K562 (cell line): Measurements from ENCODE around the gene GGNBP2. TPM values are rescaled to one million over a fixed set of nuclear protein-coding genes. Genes with fewer than 3 reads are reported as not detected.

Experiments
- ATAC-seq: fragments of 200-7000 bp; cut with Tn5 transposase; 3 replicates; pipeline ENCODE4 v1.9.1; 2020; ENCODE audit warnings: moderate library complexity
- BruUV-seq: library from RNA; stranded (reverse); fragments of 400-500 nt; replicated peaks from 2 replicates; lab custom pipeline; 2021; lab: Mats Ljungman, UMichigan
- CTCF ChIA-PET: fragments of 300-600 bp; formaldehyde crosslinking; extraction: SDS; loops from one replicate; lab custom pipeline; 2021; ENCODE audit warnings: low intra/inter-chr PET ratio; lab: Yijun Ruan, JAX
- POLR2A ChIA-PET: fragments of 300-600, 350-650 bp; sonication (Branson Sonifier 250); formaldehyde crosslinking; extraction: SDS; loops from one replicate; lab custom pipeline; 2021; ENCODE audit warnings: antibody characterized with exemption, inconsistent platforms; lab: Yijun Ruan, JAX
- DNase-seq, 4 experiments: peaks; one replicate each; pipeline versions ENCODE4 v3.0.0 to v3.0.0-alpha.2; 2011 to 2018; ENCODE audit warnings: low spot score in 3 of 4, mixed read lengths in 3 of 4; ENCODE audit errors: extremely low read depth in 1 of 4
- FAIRE-seq: peaks from 2 replicates; lab custom pipeline; 2011; peaks lifted over from hg19 to GRCh38; lab: Jason Lieb, UNC
- H2AFZ ChIP-seq: 2 replicates; pipeline ENCODE4 v1.6.0; 2011; ENCODE audit warnings: low read depth, low read length, control low read depth, inconsistent platforms
- H3K27ac ChIP-seq: fragments of 200-600 bp; 3 replicates; pipeline ENCODE4 v1.8.0; 2011; ENCODE audit warnings: low read depth, mild to moderate bottlenecking, control low read depth, inconsistent platforms, low read length, moderate library complexity, mixed read lengths; ENCODE audit errors: extremely low read depth
- H3K27me3 ChIP-seq, 2 experiments: fragments of 300-600 bp in 1 of 2; 2 replicates in 1 of 2; 3 replicates in 1 of 2; pipeline versions ENCODE4 v1.6.0 to v1.8.0; 2011; ENCODE audit warnings: inconsistent platforms in 2 of 2, low read length in 2 of 2, mild to moderate bottlenecking in 1 of 2, mixed read lengths in 1 of 2, moderate library complexity in 1 of 2; ENCODE audit not compliant: control insufficient read depth in 2 of 2, insufficient read depth in 2 of 2
- H3K36me3 ChIP-seq: fragments of 300-600 bp; 3 replicates; pipeline ENCODE4 v1.8.0; 2011; ENCODE audit warnings: mild to moderate bottlenecking, low read length, inconsistent platforms; ENCODE audit not compliant: control insufficient read depth, insufficient read depth
- H3K4me1 ChIP-seq, 2 experiments: fragments of 200-600 bp in 1 of 2; replicated peaks in 1 of 2; 2 replicates in 1 of 2; 3 replicates in 1 of 2; pipeline versions ENCODE4 v1.5.1 to v1.8.0; 2011; ENCODE audit warnings: inconsistent platforms in 2 of 2, low read length in 2 of 2, mild to moderate bottlenecking in 1 of 2, mixed read lengths in 1 of 2, moderate library complexity in 1 of 2; ENCODE audit not compliant: control insufficient read depth in 2 of 2, insufficient read depth in 2 of 2
- H3K4me2 ChIP-seq: 2 replicates; pipeline ENCODE4 v1.6.1; 2011; ENCODE audit warnings: low read length, control low read depth, inconsistent platforms, mixed read lengths; ENCODE audit not compliant: insufficient read depth
- H3K4me3 ChIP-seq: fragments of 200-600 bp; sonication (generic), shearing (Covaris generic); 2 replicates; pipeline ENCODE4 v1.5.1; 2016; ENCODE audit warnings: control low read depth, inconsistent platforms
- H3K79me2 ChIP-seq: fragments of 200-600 bp; 3 replicates; pipeline ENCODE4 v1.8.0; 2011; ENCODE audit warnings: low read length, inconsistent platforms; ENCODE audit not compliant: control insufficient read depth, insufficient read depth
- H3K9ac ChIP-seq, 2 experiments: 2 replicates each; pipeline versions ENCODE4 v1.6.0 to v1.6.1; 2011; ENCODE audit warnings: low read depth in 2 of 2, low read length in 2 of 2, control low read depth in 1 of 2, inconsistent platforms in 1 of 2, mild to moderate bottlenecking in 1 of 2, mixed read lengths in 1 of 2; ENCODE audit not compliant: insufficient read depth in 1 of 2
- H3K9me1 ChIP-seq: one replicate; pipeline ENCODE4 v1.6.0; 2011; ENCODE audit warnings: inconsistent platforms, mild to moderate bottlenecking, low read length, moderate library complexity; ENCODE audit not compliant: control insufficient read depth, insufficient read depth
- H3K9me3 ChIP-seq: replicated peaks from 2 replicates; pipeline ENCODE4 v1.5.1; 2011; ENCODE audit warnings: low read depth, low read length, inconsistent platforms; ENCODE audit not compliant: control insufficient read depth, insufficient read depth
- H4K20me1 ChIP-seq: replicated peaks from 2 replicates; pipeline ENCODE4 v1.6.1; 2011; ENCODE audit warnings: low read length, inconsistent platforms, mixed read lengths; ENCODE audit not compliant: control insufficient read depth, insufficient read depth
- CTCF ChIP-seq, 3 experiments: IDR thresholded peaks in 2 of 3; conservative IDR thresholded peaks in 1 of 3; 2 replicates each; pipeline ENCODE4 v1.5.1; 2011 to 2012; ENCODE audit warnings: low read length in 3 of 3, mild to moderate bottlenecking in 3 of 3, control low read depth in 2 of 3, improper control_type of control experiment in 1 of 3, inconsistent platforms in 1 of 3, low read depth in 1 of 3, mixed read lengths in 1 of 3, moderate library complexity in 1 of 3; ENCODE audit not compliant: insufficient read depth in 2 of 3
- WGBS: fragments of 100-300 bp; shearing (Covaris generic); methylation state at CpG from one replicate; pipeline ENCODE4 v1.1.6; 2016; ENCODE audit warnings: low coverage, mixed read lengths; ENCODE audit not compliant: insufficient coverage; ENCODE audit errors: missing lambda C conversion rate; 5-methylcytosine and 5-hydroxymethylcytosine counted together
- in situ Hi-C: fragments of 300-500 bp; cut with MboI; formaldehyde crosslinking; loops from 4 replicates; pipeline ENCODE4 v1.15.0; 2018; ENCODE audit warnings: inconsistent platforms, mixed read lengths
- intact Hi-C: fragments of 100-400 bp; cut with micrococcal nuclease; formaldehyde crosslinking; loops from 2 replicates; pipeline ENCODE4 v1.14.2; 2022
- polyA plus RNA-seq, 8 experiments: library from polyadenylated mRNA; depleted of rRNA in 4 of 8; stranded (reverse) in 5 of 8; unstranded in 3 of 8; fragments of >200 nt; fragmentation: Nextera tagmentation in 2 of 8; fragmentation: Illumina TruSeq in 1 of 8; extraction: Ambion mirVana in 2 of 8; extraction: Trizol in 1 of 8; gene quantifications; 2 replicates each; pipeline versions ENCODE4 v1.2.1 to v1.2.3, GENCODE V29; 2011 to 2014; ENCODE audit warnings: inconsistent platforms in 1 of 8, missing spikeins in 1 of 8
- total RNA-seq, 7 experiments: library from RNA; depleted of rRNA in 6 of 7; stranded (reverse); fragments of >200 nt in 6 of 7; fragmentation: Illumina TruSeq in 2 of 7; extraction: Trizol in 2 of 7; gene quantifications; 2 replicates each; pipeline versions ENCODE4 v1.2.1 to v1.2.3, GENCODE V29; 2011 to 2021; ENCODE audit warnings: low replicate concordance in 1 of 7
- TF ChIP-seq, protein P1 (sequence below), 3 experiments: fragments of 200-800 bp in 1 of 3; fragments of 250-450 bp in 1 of 3; fragments of 450-650 bp in 1 of 3; sonication (Bioruptor Pico) in 1 of 3; sonication (Bioruptor generic) in 1 of 3; formaldehyde crosslinking in 1 of 3; IDR thresholded peaks; 2 replicates each; pipeline versions ENCODE4 v1.6.1 to v1.8.0; 2016 to 2022; ENCODE audit warnings: mild to moderate bottlenecking in 2 of 3, missing genetic modification characterization in 2 of 3, missing compliant biosample characterization in 1 of 3, moderate library complexity in 1 of 3
- TF ChIP-seq, protein P2 (sequence below), 2 experiments: fragments of 450-650 bp; formaldehyde crosslinking in 1 of 2; IDR thresholded peaks; 2 replicates each; pipeline versions ENCODE4 v1.4.0 to v1.6.1; 2014 to 2020; ENCODE audit warnings: mild to moderate bottlenecking in 2 of 2, borderline replicate concordance in 1 of 2, low read depth in 1 of 2

The GGNBP2 gene
- total and polyA plus RNA-seq, 9 of the 15 experiments (the other 6 are each of a cell fraction or from before 2014, with no cell fraction given), result 35.7 to 96.6 (median 64.1) TPM

DNA sequence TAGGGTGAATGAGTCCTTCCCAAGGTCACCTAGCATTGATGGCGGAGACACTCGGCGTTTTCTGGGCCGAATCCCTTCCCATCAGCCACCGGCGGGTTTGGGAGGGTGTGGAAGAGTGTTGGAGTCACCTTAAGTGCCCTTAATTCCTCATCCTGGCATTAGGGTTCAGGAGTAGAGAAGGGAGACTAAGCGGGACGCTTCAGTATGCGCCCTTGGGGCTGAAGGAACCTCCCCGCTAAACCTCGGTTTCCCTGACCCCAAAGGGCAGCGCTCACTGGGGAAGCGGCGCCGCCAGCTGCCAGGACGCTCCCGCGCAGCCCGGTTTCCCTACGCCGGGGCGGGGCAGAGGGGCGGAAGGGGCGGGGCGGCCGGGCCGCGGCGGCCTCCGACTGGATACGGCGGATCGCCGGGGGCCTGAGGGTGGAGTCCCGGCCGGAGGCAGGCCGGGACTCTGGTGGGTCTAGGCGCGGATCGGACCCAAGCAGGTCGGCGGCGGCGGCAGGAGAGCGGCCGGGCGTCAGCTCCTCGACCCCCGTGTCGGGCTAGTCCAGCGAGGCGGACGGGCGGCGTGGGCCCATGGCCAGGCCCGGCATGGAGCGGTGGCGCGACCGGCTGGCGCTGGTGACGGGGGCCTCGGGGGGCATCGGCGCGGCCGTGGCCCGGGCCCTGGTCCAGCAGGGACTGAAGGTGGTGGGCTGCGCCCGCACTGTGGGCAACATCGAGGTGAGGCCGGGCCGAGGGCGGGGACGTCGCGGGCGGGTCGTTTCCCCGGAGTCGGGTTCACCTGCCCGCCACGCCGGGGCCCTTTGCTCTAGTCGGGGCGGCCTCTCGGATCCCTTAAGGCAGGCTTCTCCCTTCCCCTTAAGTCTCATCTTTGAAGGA, 47.0 kb downstream of the GGNBP2 start, which contains the start of gene DHRS11:
DHRS11 (plus strand) TSS at position 446 of the 882 bp plus-strand sequence; CDS start at position 577, 131 bp downstream.
- 3% methylated on average over 40 of the region's 87 CpGs for WGBS
- Histone ChIP-seq H3K9me1 (no peaks in the 10 kb centered on the region), H2AFZ (peak within 1 kb of the TSS; percentile 72), H3K79me2 (peaks cover 53% of the 10 kb centered on the region), H3K4me1 (peaks cover 44 to 53% of the 10 kb centered on the region in 2 experiments), H3K36me3 (peaks cover 66% of the 10 kb centered on the region), H3K27me3 (no peaks in the 10 kb centered on the region), H3K4me3 (peak within 1 kb of the TSS; percentile 79), H3K4me2 (peak within 1 kb of the TSS; percentile 84), H4K20me1 (no peaks in the 10 kb centered on the region; the same call in 1 of the 2 replicates), H3K27ac (peak within 1 kb of the TSS; percentile 73), H3K9me3 (no peaks in the 10 kb centered on the region), H3K9ac (peak within 1 kb of the TSS; percentile 77 to 92)
- ATAC-seq, result peak; percentile 94
- ChIA-PET POLR2A (interaction anchor here (0.6 to 4.4 kb wide), 8 partner anchors 9 to 358 kb away, joined by 3 to 32 read pairs (median 4); partner anchors contain the start of genes AATF, LHX1 and MRM1), CTCF (no interaction called here)
- no TSS peak for BruUV-seq
- intact Hi-C loops (loop anchor here (2.0 kb wide), 2 partner anchors 47 to 57 kb away; partner anchors contain the start of genes GGNBP2, MYO19 and PIGW), in situ Hi-C loops (loop anchor here (5.0 kb wide), 1 partner anchor 44 kb away; no protein-coding TSS in a partner anchor)
- peak; percentile 89 to 95 (median 94) for DNase-seq
- no peak for FAIRE-seq
- TF ChIP-seq, protein P1, sequence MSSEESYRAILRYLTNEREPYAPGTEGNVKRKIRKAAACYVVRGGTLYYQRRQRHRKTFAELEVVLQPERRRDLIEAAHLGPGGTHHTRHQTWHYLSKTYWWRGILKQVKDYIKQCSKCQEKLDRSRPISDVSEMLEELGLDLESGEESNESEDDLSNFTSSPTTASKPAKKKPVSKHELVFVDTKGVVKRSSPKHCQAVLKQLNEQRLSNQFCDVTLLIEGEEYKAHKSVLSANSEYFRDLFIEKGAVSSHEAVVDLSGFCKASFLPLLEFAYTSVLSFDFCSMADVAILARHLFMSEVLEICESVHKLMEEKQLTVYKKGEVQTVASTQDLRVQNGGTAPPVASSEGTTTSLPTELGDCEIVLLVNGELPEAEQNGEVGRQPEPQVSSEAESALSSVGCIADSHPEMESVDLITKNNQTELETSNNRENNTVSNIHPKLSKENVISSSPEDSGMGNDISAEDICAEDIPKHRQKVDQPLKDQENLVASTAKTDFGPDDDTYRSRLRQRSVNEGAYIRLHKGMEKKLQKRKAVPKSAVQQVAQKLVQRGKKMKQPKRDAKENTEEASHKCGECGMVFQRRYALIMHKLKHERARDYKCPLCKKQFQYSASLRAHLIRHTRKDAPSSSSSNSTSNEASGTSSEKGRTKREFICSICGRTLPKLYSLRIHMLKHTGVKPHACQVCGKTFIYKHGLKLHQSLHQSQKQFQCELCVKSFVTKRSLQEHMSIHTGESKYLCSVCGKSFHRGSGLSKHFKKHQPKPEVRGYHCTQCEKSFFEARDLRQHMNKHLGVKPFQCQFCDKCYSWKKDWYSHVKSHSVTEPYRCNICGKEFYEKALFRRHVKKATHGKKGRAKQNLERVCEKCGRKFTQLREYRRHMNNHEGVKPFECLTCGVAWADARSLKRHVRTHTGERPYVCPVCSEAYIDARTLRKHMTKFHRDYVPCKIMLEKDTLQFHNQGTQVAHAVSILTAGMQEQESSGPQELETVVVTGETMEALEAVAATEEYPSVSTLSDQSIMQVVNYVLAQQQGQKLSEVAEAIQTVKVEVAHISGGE (CRISPR knock-in tag; IDR thresholded peaks at IDR 0.05), result peak in 1 of 3 experiments; percentile 64; a peak in 2 of 6 replicates
- peak in 1 of 3 experiments; percentile 19; a peak in 1 of 6 replicates for TF ChIP-seq CTCF (IDR thresholded peaks at IDR 0.05 in 2 of 3, conservative IDR thresholded peaks at IDR 0.05 in 1 of 3; ENCODE audit: insufficient read depth in 2 of 3, low read depth in 1 of 3, low read length in 3 of 3)
- TF ChIP-seq, protein P2, sequence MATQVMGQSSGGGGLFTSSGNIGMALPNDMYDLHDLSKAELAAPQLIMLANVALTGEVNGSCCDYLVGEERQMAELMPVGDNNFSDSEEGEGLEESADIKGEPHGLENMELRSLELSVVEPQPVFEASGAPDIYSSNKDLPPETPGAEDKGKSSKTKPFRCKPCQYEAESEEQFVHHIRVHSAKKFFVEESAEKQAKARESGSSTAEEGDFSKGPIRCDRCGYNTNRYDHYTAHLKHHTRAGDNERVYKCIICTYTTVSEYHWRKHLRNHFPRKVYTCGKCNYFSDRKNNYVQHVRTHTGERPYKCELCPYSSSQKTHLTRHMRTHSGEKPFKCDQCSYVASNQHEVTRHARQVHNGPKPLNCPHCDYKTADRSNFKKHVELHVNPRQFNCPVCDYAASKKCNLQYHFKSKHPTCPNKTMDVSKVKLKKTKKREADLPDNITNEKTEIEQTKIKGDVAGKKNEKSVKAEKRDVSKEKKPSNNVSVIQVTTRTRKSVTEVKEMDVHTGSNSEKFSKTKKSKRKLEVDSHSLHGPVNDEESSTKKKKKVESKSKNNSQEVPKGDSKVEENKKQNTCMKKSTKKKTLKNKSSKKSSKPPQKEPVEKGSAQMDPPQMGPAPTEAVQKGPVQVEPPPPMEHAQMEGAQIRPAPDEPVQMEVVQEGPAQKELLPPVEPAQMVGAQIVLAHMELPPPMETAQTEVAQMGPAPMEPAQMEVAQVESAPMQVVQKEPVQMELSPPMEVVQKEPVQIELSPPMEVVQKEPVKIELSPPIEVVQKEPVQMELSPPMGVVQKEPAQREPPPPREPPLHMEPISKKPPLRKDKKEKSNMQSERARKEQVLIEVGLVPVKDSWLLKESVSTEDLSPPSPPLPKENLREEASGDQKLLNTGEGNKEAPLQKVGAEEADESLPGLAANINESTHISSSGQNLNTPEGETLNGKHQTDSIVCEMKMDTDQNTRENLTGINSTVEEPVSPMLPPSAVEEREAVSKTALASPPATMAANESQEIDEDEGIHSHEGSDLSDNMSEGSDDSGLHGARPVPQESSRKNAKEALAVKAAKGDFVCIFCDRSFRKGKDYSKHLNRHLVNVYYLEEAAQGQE (IDR thresholded peaks at IDR 0.05; ENCODE audit: borderline replicate concordance), result peak; percentile 8
- TF ChIP-seq, protein P2 (CRISPR knock-in tag; IDR thresholded peaks at IDR 0.05; ENCODE audit: low read depth), result 0 out of 2 replicates have a peak, but pooled peaks have one; percentile 64
